ENCODE results near the gene RAP1B.
A peak's percentile ranks its signal among the peaks of the same experiment; 100 is the strongest.

The RAP1B gene

GRCh38 chr12:68686262-68686594 lies 75.5 kb downstream of the RAP1B start:
- DNase-seq (ENCODE audit: low read depth): no peak
- H3K4me3 ChIP-seq (ENCODE audit: low read depth, low read length): peak overlapping the region; percentile 99
- TF ChIP-seq CTCF (IDR thresholded peaks at IDR 0.05; ENCODE audit: control insufficient read depth, extremely low read depth, insufficient read depth): no peak

GRCh38 chr12:68686595-68687521 lies 76.2 kb downstream of the RAP1B start, which contains the start of gene NUP107:
NUP107 (plus strand) TSS chr12:68686978; CDS start chr12:68687066, 88 bp downstream.
- TF ChIP-seq CTCF (IDR thresholded peaks at IDR 0.05; ENCODE audit: control insufficient read depth, extremely low read depth, insufficient read depth): no peak
- peak within 1 kb of the TSS; percentile 99 for H3K4me3 ChIP-seq (ENCODE audit: low read depth, low read length)
- peak; percentile 99 for DNase-seq (ENCODE audit: low read depth)

- no peak for DNase-seq (ENCODE audit: low read depth)
- H3K4me3 ChIP-seq (ENCODE audit: low read depth, low read length): no peak overlapping the region
- TF ChIP-seq CTCF (IDR thresholded peaks at IDR 0.05; ENCODE audit: control insufficient read depth, extremely low read depth, insufficient read depth): no peak
Measured at GRCh38 chr12:68695454-68695853, 84.8 kb downstream of the RAP1B start.

DNA sequence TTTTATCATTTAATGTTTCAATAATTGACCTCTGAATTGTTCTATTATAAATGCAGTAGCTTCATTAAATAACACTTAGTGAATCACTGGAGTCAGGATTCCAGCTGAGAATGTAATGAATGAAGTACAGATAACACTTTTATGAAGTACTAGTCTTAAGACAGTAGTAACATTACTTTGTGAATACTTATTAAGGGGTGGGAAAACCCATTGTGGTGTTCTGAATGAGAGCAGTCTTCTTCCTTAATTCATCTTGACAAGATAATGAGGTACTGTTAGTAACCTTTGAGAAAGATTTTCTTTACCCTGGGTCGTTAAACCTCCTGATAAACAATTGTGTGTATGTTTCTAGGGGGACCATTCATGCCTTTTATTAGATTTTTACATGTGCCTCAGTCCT lies 88.8 kb downstream of the RAP1B start:
- no peak for DNase-seq (ENCODE audit: low read depth)
- no peak for TF ChIP-seq CTCF (IDR thresholded peaks at IDR 0.05; ENCODE audit: control insufficient read depth, extremely low read depth, insufficient read depth)
- no peak overlapping the region for H3K4me3 ChIP-seq (ENCODE audit: low read depth, low read length)

All from LNCaP clone FGC (cell line).